GM18873 (cell line): ENCODE data around the gene YOD1.

Experiments
- ATAC-seq: cut with Tn5 transposase; IDR thresholded peaks from one replicate; pipeline ENCODE4 v1.9.1; 2021; ENCODE audit warnings: mild to moderate bottlenecking, moderate library complexity, moderate number of reproducible peaks; ENCODE audit not compliant: unreplicated experiment, low FRiP score

Gene YOD1

DNA sequence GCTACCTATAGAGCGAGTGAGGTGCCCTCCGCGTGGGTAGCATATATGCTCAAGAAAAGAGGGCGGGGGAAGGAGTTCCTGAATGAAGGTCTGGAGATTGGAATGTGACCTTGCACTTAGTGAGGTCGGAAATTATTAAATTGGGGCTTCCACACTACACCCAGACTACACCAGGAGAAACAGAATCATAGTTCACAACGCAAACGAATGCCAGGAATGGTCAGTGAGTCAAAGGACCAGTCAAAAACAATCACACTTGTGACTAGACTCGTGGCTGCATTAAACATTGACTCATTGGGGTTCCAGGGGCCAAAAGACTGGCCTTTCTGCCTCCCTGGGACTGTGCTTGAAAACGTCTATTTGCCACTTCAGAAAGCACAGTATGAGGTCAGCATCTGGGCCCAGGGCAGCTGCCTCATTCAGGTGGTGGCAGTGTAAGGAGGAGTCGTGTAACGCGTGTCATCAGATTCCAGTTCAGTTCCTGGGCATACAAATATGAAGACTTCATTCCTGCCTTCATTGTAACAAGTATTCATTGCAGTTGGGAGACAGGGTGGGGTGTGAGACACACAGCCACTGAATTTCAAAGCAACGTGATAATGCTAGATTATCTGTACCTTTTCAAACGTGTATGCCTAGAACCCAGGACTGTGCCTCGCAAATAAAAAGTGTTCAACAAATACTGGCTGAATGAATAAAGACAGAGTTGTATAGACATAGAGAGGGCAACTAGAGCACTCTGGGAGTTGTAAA is at the start of gene YOD1:
Gene YOD1, minus strand, starts transcription at position 18 of the 753 bp plus-strand sequence. CDS start 178 bp downstream, outside the sequence.
- no peak for ATAC-seq

GRCh38 chr1:207097871-207098324 is 46.9 kb upstream of the YOD1 start:
- ATAC-seq = no peak

DNA sequence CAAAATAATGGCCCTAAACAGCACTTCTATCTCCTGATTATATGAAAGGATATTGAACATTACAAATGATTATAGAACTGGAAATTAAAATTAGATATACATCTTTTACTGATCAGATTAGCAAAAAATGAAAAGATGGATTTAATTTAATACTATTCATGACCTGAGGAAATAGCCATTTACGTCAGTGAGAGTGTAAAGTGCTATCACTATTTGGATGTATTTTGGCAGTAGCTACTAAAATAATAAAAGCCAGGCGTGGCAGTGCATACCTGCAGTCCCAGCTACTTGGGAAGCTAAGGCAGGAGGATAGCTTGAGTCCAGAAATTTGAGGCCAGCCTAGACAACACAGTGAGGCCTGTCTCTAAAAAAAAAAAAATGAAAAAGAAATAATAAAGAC is 42.9 kb upstream of the YOD1 start:
- no peak for ATAC-seq

- no peak for ATAC-seq
These were observed 40.3 kb upstream of the YOD1 start for GRCh38 chr1:207091200-207091908.

- ATAC-seq = no peak
These were observed 38.8 kb upstream of the YOD1 start for GRCh38 chr1:207089627-207090355.

DNA sequence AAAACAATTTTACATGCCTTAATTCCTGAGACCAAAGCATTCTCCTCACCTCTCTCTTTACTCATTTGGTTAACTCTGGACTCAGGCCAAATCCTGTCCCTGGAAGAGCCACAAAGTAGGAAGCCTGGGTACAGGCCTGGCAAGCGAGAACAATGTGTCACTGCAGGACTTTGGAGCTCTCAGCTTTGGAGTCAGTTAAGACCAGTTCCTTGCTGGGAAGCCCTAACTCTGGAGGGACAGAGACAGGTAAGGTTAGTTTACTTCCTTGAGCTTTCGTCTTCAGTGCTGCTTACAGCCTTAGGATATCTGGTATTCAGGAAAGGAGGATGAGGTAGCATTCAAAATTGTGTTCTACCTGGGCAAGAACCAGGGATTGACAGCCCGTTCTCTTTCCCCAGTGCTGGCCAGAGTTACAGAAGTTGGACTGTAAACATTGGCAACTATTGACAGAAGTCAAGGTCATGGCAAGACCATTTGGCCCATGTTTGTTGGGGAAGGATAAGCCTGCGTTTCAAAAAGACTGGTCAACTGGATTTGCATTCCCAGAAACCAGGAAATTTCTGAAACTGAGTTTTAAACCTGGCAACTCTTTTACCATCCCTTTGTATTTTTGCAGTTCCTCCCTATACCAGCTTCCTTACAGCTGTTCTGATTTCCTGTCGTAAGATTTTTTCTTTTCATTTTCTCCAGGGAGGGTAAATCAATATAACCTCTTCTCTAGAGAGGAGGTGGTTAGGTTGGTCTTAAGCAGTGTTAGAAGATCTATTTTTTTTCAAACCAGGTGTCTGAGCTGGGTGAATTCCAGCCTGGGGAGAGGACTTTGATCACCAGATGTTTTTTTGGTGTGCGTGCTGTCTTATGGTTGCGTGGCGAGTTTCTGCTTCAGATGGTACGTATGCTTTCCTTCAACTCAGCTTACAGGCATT is 38.0 kb upstream of the YOD1 start, which contains the start of gene C4BPB:
Gene C4BPB, plus strand, starts transcription at position 160 of the 926 bp plus-strand sequence. Its CDS starts 672 bp downstream, at position 832.
- no peak for ATAC-seq

DNA sequence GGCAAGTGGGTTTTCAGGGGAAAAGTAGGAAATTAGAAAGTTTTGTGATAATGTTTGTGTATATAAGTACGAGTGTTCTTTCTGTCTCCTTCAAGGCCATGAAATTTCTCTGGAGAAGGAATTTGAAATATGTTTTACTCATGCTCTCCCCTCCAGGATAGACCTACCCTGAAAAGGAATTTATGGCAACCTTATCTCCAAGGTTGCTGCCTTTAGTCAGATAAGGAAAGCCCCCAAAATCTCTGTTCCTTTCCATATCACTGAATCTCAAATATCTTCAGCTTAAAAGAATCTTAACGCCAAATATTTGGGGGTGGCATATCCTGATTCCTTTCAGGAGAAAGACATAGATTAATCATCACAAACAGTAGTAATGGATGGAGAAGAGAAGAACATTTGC is 37.2 kb upstream of the YOD1 start:
- ATAC-seq = no peak

GRCh38 chr1:207085887-207086286 is 34.9 kb upstream of the YOD1 start:
- no peak for ATAC-seq

DNA sequence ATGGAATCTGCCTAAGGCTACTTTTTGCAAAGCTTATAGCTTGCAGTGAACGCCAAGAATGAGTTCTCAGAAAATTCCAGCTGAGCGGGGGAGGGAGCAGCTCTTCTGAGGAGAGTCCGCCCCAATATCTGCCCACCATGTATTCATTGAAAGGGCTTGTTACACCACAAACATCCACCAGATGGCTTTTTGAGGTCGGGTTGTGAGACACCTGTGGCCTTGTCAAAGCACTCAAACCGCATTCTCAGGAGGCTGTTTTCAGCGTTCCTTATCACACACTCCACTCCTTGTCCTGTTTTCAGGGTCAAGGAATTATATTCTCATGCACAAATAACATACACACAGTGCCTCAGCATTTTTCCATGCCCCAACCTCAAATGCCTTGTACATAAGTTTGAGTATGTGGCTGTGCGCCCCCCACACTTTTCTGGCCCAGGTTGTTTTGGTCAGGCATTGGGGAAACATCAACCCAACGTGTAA is 33.7 kb upstream of the YOD1 start:
- ATAC-seq = no peak

DNA sequence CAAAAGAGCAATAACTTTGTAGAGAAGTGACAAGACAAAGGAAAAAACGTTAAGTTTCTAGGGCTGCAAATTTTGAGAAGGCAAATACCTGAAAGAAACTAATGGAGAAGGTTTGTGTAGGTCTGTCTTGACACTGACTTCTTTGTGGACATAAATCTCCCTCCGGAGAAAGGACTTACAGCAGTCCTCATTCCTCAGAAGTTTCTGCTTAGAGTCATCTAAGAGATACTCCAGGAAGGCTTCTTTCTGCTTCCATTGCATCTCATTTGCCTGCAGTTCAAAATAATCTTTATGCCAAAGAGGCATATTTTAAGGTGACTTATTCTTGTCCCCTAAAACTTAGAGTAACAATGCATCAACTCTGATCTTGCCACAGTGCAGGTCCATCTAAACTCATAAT is 33.2 kb upstream of the YOD1 start:
- ATAC-seq = no peak

- ATAC-seq = no peak
These were observed 30.8 kb upstream of the YOD1 start for GRCh38 chr1:207081806-207082205.

DNA sequence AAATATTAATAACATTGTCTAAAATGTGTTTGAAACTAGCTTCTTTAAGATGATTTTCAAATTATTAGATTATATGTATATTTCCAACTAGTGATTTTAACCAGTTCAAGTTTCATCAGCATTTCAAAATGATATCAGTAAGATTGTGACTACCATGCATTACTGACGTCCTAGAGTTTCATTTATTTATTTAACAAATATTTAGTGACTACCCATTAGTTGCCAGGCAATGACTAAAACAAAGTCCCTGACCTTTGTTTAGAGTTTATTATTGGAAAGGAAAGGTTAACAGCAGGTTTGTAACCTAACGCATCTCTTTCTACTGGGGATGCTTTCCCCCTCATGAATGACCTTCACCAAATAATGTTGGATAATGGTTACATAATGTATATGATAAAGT is 30.1 kb upstream of the YOD1 start:
- no peak for ATAC-seq

- ATAC-seq = no peak
These were observed 28.8 kb upstream of the YOD1 start for GRCh38 chr1:207079706-207080241.

DNA sequence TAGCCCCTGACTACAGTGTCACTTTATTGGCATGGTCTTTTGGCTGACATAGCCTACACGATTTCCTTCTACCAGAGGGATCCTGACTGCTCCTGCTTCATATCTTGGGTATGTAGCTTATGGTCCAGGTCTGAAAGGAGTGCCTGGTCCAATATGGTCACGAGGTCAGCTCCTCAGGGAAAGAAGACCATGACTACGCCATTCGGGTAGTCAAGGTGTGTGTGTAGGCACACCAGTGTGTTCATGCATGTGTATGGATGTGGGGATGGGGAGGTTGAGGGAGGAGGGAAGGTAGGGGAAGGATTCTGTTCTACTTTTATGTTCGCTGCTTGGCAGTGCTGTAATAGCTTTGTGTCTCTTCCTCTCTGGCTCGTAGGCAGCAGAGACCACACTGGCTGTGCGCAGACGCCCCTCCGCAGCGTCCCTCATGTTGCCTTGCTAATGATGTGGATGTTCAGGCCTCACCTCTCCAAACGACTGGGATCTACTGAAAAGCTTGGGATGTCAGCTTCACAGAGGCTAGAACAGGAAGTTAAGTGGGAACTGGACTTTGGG is 27.6 kb upstream of the YOD1 start:
- no peak for ATAC-seq

- ATAC-seq = no peak
These were observed 26.7 kb upstream of the YOD1 start for GRCh38 chr1:207077470-207078377.

DNA sequence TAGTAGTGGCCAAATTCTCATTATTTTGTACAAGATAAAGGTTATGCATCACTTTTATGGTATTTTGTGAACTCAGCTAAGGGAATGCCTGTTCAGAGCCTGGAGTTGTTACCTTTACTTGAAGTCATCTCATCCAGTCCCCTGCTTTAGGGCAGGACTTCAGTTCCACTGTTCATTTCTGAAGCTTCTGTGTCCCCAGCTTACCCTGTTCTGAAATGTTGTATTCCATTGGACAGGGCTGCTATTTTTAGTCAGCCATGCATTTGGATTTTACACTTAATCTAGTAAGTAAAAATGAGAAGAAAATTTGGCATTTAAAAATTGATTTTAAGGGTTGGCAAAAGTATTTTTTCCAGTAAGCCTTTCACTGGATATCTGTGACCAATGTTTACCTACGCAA is 26.0 kb upstream of the YOD1 start:
- ATAC-seq = no peak

DNA sequence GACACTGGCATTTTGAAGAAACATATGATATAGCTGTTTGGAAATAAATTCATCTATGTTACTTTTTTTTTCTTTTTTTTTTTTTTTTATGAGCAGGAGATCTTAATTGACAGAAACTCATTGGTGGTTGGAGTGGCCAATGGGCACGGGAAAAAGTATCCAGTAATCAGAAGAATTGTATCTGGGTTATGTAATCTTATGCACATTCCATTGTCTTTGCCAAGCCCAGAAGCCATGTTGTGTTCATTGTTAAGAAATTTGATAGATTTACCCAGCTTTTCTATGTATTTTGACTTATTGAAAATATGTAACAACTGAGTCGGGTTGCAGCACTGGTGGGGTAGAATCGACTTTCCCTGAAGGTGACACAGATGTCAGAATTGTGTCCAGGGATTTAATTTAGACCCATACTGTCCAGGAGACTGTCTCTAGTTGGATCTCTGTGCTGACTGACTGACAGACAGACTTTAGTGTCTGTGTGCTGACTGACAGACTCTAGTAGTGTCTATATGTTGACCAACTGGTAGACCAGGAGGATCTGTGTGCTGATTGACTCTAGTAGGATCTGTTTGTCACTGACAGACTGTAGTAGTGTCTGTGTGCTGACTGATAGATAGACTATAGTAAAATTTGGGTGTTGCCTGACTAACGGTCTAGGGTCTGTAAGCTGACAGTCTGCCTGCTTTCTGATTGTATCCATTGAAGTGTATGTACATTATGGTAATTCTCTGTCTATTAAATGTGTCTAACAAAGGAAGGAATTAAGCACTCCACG is 25.4 kb upstream of the YOD1 start:
- no peak for ATAC-seq
